HepG2 (cell line): ENCODE results near the gene EFNA2. TPM values are rescaled to one million over a fixed set of nuclear protein-coding genes. Genes with fewer than 3 reads are reported as not detected.

Source experiments
- ATAC-seq: fragments of 200-7000 bp; cut with Tn5 transposase; 3 replicates; pipeline ENCODE4 v1.9.1; 2020; ENCODE audit warnings: mild to moderate bottlenecking, moderate library complexity
- BruUV-seq: library from RNA; stranded (reverse); fragments of 400-500 nt; replicated peaks from 2 replicates; lab custom pipeline; 2021; lab: Mats Ljungman, UMichigan
- CTCF ChIA-PET: fragments of 300-600 bp; formaldehyde crosslinking; extraction: SDS; loops from one replicate; lab custom pipeline; 2021; ENCODE audit warnings: low total read pairs, inconsistent platforms, low intra/inter-chr PET ratio; lab: Yijun Ruan, JAX
- POLR2A ChIA-PET: fragments of 350-600 bp; sonication (Branson Sonifier 250); formaldehyde crosslinking; loops from one replicate; lab custom pipeline; 2020; ENCODE audit warnings: antibody characterized with exemption, inconsistent platforms; lab: Yijun Ruan, JAX
- DNase-seq: peaks from one replicate; pipeline ENCODE4 v3.0.0-alpha.2; 2015; ENCODE audit warnings: low spot score
- FAIRE-seq: peaks from 3 replicates; lab custom pipeline; 2011; peaks lifted over from hg19 to GRCh38; lab: Jason Lieb, UNC
- H2AFZ ChIP-seq: one replicate; pipeline ENCODE4 v1.6.1; 2011; ENCODE audit warnings: low read length, inconsistent platforms
- H3K27ac ChIP-seq: fragments of 300-600 bp; 3 replicates; pipeline ENCODE4 v1.8.0; 2011; ENCODE audit warnings: mixed run types, mild to moderate bottlenecking, mixed read lengths, low read length, inconsistent platforms; ENCODE audit not compliant: insufficient read depth; ENCODE audit errors: extremely low read length
- H3K27me3 ChIP-seq, 2 experiments: fragments of 200-600 bp in 1 of 2; 2 replicates in 1 of 2; 3 replicates in 1 of 2; pipeline versions ENCODE4 v1.6.0 to v1.8.0; 2011; ENCODE audit warnings: low read length in 2 of 2, mild to moderate bottlenecking in 2 of 2, moderate library complexity in 2 of 2, inconsistent platforms in 1 of 2; ENCODE audit not compliant: insufficient read depth in 2 of 2, control insufficient read depth in 1 of 2
- H3K36me3 ChIP-seq, 2 experiments: fragments of 200-600 bp in 1 of 2; replicated peaks in 1 of 2; 2 replicates in 1 of 2; 3 replicates in 1 of 2; pipeline versions ENCODE4 v1.5.1 to v1.8.0; 2011; ENCODE audit warnings: low read length in 2 of 2, inconsistent platforms in 1 of 2; ENCODE audit not compliant: insufficient read depth in 2 of 2, control insufficient read depth in 1 of 2
- H3K4me1 ChIP-seq: 2 replicates; pipeline ENCODE4 v1.5.1; 2012; ENCODE audit warnings: low read length, inconsistent platforms; ENCODE audit not compliant: insufficient read depth
- H3K4me2 ChIP-seq: 2 replicates; pipeline ENCODE4 v1.6.0; 2011; ENCODE audit warnings: low read depth, low read length, inconsistent platforms
- H3K4me3 ChIP-seq, 3 experiments: fragments of 200-600 bp in 1 of 3; sonication (generic), shearing (Covaris generic) in 1 of 3; replicated peaks in 1 of 3; 2 replicates each; pipeline ENCODE4 v1.5.1; 2011 to 2016; ENCODE audit warnings: low read length in 3 of 3, inconsistent platforms in 2 of 3, low read depth in 2 of 3, mild to moderate bottlenecking in 2 of 3, control low read depth in 1 of 3, mixed read lengths in 1 of 3; ENCODE audit not compliant: insufficient read depth in 1 of 3
- H3K79me2 ChIP-seq: one replicate; pipeline ENCODE4 v1.6.1; 2011; ENCODE audit warnings: low read length, inconsistent platforms; ENCODE audit not compliant: insufficient read depth
- H3K9ac ChIP-seq: 2 replicates; pipeline ENCODE4 v1.6.0; 2011; ENCODE audit warnings: mild to moderate bottlenecking, low read depth, low read length, inconsistent platforms; ENCODE audit not compliant: insufficient read depth
- H3K9me3 ChIP-seq: 2 replicates; pipeline ENCODE4 v1.5.1; 2012; ENCODE audit warnings: mild to moderate bottlenecking, low read length
- H4K20me1 ChIP-seq: 2 replicates; pipeline ENCODE4 v1.6.0; 2011; ENCODE audit warnings: inconsistent platforms, mild to moderate bottlenecking, low read length, moderate library complexity; ENCODE audit not compliant: insufficient read depth
- AGO2 ChIP-seq: fragments of 200-400 bp; formaldehyde crosslinking; optimal IDR thresholded peaks from 2 replicates; pipeline ENCODE3; 2017; ENCODE audit warnings: mild to moderate bottlenecking, low read depth, low read length, moderate library complexity
- ATF4 ChIP-seq, 2 experiments: fragments of 450-650 bp in 1 of 2; sonication (generic) in 1 of 2; formaldehyde crosslinking; IDR thresholded peaks; 2 replicates each; pipeline versions ENCODE4 v1.5.0 to v1.8.0; 2020 to 2022; ENCODE audit warnings: mild to moderate bottlenecking in 1 of 2, missing genetic modification reagents in 1 of 2
- MXI1 ChIP-seq: IDR thresholded peaks from 3 replicates; pipeline ENCODE4 v1.6.1; 2012; ENCODE audit warnings: low read depth, low read length, inconsistent platforms, borderline replicate concordance
- XBP1 ChIP-seq: sonication (generic); formaldehyde crosslinking; IDR thresholded peaks from 2 replicates; pipeline ENCODE4 v1.5.0; 2020; ENCODE audit warnings: missing genetic modification reagents
- ZFP91 ChIP-seq: sonication (generic); formaldehyde crosslinking; IDR thresholded peaks from 2 replicates; pipeline ENCODE4 v1.9.0; 2022; ENCODE audit warnings: missing genetic modification reagents, mild to moderate bottlenecking, borderline replicate concordance
- WGBS: methylation state at CpG from one replicate; pipeline ENCODE4 v1.1.6; 2017; ENCODE audit warnings: low lambda C conversion rate; 5-methylcytosine and 5-hydroxymethylcytosine counted together
- in situ Hi-C: cut with HindIII; loops from 2 replicates; pipeline ENCODE4 v1.10.0; 2017; ENCODE audit warnings: low pct_unique_long_range_greater_than_20kb; ENCODE audit not compliant: extremely low pct_ligation_motif_present
- intact Hi-C: fragments of 100-400 bp; cut with micrococcal nuclease; formaldehyde crosslinking; loops from one replicate; pipeline ENCODE4 v1.10.0; 2022; ENCODE audit not compliant: unreplicated experiment
- polyA plus RNA-seq, 8 experiments: library from polyadenylated mRNA; depleted of rRNA in 3 of 8; stranded (reverse) in 7 of 8; unstranded in 1 of 8; fragments of >200 nt; fragmentation: Illumina TruSeq in 4 of 8; extraction: Trizol in 4 of 8; gene quantifications; 2 replicates each; pipeline versions ENCODE4 v1.2.1 to v1.2.3, GENCODE V29; 2011 to 2016; ENCODE audit warnings: low read depth in 4 of 8, missing spikeins in 1 of 8, mixed read lengths in 1 of 8; ENCODE audit not compliant: insufficient read depth in 1 of 8
- total RNA-seq, 5 experiments: library from RNA; depleted of rRNA; stranded (reverse); fragments of >200 nt; fragmentation: Illumina TruSeq; extraction: Trizol; gene quantifications; 2 replicates each; pipeline ENCODE4 v1.2.3, GENCODE V29; 2016; ENCODE audit warnings: low read depth in 1 of 5

Gene EFNA2
- total and polyA plus RNA-seq, 2 of the 13 experiments (the other 11 are each of a cell fraction or from before 2014, with no cell fraction given) = 6.0 to 9.9 TPM

- TF ChIP-seq ZFP91 (CRISPR knock-in tag) = no peak
- TF ChIP-seq ATF4 (CRISPR knock-in tag; IDR thresholded peaks at IDR 0.05) = no peak
- TF ChIP-seq MXI1 = no peak
These were observed 15.2 kb downstream of the EFNA2 start (continued) for GRCh38 chr19:1300744-1301490.

- no peak overlapping the region for H3K27ac ChIP-seq
- WGBS = 87% methylated on average over 23 of the region's 36 CpGs
- in situ Hi-C loops = no loop called here
These were observed 17.0 kb downstream of the EFNA2 start for GRCh38 chr19:1302533-1303239.

More at GRCh38 chr19:1302533-1303239, 17.0 kb downstream of the EFNA2 start:
- Histone ChIP-seq H3K4me2 (no peak overlapping the region), H4K20me1 (no peaks in the 10 kb centered on the region), H3K9me3 (no peaks in the 10 kb centered on the region), H2AFZ (no peak overlapping the region), H3K36me3 (no peaks in the 10 kb centered on the region), H3K9ac (no peak overlapping the region), H3K79me2 (no peaks in the 10 kb centered on the region), H3K4me3 (no peak overlapping the region), H3K4me1 (peaks cover 25% of the 10 kb centered on the region), H3K27me3 (no peaks in the 10 kb centered on the region)
- FAIRE-seq (no peak), ATAC-seq (no peak), DNase-seq (no peak)
- POLR2A ChIA-PET = interaction anchor here (1.4 to 1.8 kb wide), 4 partner anchors 11 to 34 kb away, joined by 3 to 15 read pairs (median 3); partner anchors contain the start of gene CIRBP
- TF ChIP-seq XBP1 = no peak
- peak; percentile 43 for TF ChIP-seq AGO2
- BruUV-seq = no TSS peak
- intact Hi-C loops = no loop called here
- CTCF ChIA-PET = no interaction called here
